Myocyte (in vitro differentiated cells): Measurements from ENCODE around the gene ZNF497. TPM values are rescaled to one million over a fixed set of nuclear protein-coding genes. Genes with fewer than 3 reads are reported as not detected.
"Not testable (repeated sequence)": the region's sequence is repeated elsewhere in the genome, so short reads cannot be mapped to it uniquely, and the experiment has no call there.

Experiments used
- DNase-seq: peaks from one replicate; pipeline ENCODE4 v3.0.0-alpha.2; 2012; ENCODE audit warnings: low read depth
- total RNA-seq: library from RNA; depleted of rRNA; stranded (reverse); fragments of >200 nt; gene quantifications from 2 replicates; pipeline ENCODE4 v1.2.3, GENCODE V29; 2014

The ZNF497 gene
- total RNA-seq, 1 donor from 2014 or later, result 1.7 TPM

DNA sequence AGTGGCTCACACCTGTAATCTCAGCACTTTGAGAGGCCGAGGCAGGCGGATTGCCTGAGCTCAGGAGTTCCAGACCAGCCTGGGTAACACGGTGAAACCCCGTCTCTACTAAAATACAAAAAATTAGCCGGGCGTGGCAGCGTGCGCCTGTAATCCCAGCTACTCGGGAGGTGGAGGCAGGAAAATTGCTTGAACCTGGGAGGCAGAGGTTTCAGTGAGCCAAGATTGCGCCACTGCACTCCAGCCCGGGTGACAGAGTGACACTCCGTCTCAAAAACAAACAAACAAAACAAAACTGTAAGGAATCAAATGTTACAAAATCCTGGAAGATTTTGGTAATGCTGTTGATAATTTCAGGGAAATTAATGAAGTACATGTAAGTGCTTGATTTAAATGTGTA, 14.5 kb downstream of the ZNF497 start:
- not testable (repeated sequence) for DNase-seq

DNA sequence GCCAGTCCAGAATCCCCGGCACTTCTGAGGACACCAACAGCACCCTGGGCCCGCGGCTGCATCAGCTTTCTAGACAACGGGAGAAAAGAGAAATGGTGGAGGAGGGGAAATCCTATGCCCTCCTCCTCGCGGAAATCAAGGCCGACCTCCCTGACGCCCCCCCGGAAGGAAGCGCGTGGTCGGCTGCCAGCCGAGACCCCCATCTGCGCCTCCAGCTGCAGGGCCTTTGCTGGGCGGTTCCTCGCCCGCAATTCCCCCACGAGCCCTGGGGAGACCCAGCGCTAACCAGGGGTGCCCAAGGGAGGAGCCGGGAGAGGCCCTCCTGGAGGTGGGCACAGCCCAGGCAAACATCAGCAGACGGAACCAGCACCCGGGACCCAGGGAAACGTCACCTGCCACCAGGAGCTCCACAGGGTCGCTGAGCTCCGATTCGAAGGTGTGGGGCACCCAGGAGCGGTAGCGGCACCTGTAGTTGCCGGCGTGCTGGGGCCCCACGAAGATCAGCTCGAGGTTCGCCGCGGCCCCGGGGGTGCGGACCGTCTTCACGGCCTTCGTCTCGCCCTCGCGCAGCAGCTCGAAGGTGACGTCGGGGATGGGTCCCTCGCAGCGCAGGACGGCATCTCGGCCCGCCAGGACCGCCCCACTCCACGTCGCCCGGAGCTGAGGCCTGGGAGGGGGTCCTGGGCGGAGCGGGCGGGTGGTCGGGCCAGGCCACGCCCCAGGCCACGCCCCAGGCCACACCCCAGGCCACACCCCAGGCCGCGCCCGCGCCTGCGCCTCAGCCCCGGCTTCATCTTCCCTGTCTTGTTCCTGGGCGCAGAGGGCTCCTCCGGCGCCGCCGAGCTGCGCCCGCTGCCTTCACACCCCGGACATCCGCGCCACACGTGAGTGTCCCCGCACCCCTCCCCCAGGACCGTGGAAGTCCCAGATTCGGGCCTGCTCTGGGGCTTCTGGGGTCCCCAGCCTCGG, 15.3 kb downstream of the ZNF497 start:
- DNase-seq, result peak; percentile 77

DNA sequence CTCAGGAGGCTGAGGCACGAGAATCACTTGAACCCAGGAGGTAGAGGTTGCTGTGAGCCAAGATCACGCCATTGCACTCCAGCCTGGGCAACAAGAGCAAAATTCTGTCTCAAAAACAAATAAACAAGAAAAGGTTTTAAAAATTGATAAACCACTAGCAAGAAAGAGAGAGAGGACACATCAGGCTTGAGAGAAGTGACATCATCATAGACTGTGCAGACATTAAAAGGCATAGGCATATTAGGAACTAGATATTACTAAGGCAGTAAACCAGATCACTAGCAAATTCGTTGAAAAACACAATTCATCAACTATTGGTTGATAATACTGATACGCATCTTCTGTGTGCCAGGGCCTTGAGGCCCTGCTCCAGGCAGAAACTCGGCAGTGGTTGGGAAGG, 17.0 kb downstream of the ZNF497 start:
- no peak for DNase-seq

DNA sequence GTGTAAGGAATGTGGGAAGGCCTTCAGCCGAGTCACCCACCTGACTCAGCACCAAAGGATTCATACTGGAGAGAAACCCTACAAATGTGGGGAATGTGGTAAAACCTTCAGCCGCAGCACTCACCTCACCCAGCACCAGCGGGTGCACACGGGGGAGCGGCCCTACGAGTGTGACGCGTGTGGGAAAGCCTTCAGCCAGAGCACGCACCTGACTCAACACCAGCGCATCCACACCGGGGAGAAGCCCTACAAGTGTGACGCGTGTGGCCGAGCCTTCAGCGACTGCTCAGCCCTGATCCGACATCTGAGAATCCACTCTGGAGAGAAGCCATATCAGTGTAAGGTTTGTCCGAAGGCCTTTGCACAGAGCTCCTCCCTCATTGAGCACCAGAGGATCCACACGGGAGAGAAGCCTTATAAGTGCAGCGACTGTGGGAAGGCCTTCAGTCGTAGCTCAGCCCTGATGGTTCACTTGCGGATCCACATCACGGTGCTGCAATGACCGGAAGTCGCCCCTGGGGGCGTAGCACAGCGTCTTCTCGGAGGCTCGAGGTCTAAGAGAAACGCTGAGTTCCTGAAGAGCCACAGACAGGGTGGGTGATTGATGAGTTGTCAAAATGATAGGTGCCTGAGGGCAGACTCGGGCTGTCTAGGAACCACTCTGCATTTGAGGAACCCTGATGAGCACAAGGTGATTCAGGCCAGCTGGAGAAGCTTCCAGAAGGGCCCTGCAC, 23.6 kb downstream of the ZNF497 start:
- no peak for DNase-seq

DNA sequence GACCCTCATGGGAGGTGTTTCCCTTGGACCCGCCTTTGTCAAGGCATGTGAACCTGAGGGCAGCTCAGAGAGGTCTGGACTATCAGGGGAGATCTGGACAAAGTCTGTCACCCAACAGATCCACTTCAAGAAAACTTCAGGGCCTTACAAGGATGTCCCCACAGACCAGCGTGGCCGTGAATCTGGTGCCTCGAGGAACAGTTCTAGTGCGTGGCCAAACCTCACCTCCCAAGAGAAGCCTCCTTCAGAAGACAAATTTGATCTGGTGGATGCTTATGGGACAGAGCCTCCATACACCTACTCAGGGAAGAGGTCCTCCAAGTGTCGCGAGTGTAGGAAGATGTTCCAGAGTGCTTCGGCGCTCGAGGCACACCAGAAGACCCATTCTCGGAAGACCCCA, 24.2 kb downstream of the ZNF497 start:
- DNase-seq, result no peak

DNA sequence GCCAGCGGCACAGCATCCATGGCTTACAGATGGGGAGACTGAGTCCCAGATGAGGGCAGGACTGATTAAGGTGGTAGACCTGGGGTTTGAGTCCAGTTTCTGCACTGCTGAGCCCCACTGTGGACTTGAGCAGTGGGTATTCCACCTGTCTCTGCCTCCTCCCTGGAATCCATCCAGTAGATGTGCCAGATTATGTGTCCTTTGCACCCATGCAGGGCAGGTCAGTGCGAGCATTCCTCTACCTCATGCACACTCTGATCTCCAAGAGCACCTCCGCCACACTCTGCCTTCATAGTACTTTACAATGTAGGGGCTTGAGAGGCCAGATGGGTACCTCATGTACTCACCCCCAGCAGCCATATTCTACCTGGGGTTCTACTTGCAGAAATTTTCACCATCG, 25.7 kb downstream of the ZNF497 start:
- no peak for DNase-seq

DNA sequence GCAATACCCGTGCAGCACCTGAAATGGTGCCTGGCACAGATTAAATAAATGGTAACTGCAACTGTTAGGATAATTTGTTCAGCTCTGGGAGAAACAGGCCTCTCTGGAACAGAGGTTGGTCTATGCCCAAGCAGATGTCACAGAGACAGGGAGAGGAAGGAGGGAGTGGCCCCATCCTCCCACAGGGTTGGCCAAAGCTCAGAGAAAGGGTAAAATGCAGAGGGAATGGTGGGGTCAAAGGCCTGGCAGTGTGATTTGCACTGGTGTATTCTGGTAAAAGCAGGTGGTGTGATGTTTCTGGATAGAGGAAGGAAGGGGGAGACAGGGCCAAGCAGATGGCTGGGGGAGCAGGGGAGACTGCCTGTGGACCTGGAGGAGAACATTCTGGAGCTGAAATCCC, 26.3 kb downstream of the ZNF497 start:
- no peak for DNase-seq

DNA sequence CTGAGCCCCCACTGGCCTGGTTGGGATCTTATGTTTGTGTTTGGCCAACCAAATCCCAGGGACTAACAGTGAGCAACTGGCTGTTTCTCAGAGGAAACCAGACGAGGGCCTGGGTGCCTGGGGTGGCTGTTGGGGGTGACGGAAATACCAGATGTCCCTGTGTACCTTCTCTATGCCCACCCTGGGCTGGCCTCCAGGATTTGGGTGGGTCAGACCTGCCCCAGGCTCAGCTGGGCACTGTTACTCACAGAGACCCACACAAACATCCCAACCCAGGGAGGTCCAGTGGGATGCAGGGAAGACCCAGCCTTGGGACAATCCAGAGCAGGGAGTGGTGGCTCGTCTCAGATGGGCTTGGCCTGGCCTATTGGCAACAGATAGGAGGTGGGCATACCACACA, 26.9 kb downstream of the ZNF497 start:
- DNase-seq, result no peak

DNA sequence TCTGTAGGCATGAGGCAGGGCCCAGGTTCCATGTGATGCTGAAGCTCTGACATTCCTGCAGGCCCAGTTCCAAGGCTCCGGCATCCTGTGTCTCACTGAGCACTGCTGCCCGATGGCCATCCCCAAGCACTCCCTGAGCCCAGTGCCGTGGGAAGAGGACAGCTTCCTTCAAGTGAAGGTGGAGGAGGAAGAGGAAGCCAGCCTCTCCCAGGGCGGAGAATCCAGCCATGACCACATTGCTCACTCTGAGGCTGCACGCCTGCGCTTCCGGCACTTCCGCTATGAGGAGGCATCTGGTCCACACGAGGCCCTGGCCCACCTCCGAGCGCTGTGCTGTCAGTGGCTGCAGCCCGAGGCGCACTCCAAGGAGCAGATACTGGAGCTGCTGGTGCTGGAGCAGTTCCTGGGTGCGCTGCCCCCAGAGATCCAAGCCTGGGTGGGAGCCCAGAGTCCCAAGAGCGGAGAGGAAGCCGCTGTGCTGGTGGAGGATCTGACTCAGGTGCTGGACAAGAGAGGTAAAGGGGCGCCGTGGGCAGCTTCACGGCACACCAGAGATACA, 27.8 kb downstream of the ZNF497 start:
- DNase-seq, result no peak

DNA sequence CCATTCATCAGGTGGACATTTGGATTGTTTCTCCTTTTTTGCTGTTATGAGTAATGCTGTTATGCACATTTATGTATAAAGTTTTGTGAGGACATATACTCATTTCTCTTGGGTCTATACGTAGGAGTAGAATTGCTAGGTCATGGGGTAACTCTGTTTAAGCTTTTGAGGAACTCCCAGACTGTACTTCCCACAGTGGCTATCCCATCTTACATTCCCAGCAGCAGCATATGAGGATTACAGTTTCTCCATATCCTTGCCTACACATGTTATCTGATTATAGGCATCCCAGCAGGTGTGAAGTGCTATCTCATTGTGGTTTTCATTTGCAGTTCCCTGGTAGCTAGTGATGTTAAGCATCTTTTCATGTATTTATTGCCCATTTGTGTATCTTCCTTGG, 29.9 kb downstream of the ZNF497 start:
- no peak for DNase-seq

DNA sequence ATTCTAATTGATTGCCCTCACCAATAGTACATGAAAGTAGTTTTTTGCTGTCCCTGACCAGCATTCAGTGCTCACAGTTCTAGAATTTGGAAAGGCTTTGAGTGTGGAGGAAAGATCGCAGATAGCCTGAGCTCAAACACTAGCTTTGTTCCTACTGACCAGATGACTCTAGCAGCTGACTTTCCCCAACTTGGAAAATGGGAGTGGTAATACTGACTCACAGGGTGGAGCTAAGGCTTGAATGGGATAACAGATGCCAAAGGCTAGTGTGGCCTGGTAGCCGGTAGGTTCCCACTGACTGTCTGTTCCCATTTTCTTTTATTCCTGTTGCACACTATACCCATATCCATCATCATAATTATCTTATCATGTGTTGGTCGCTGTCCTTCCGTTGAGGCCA, 32.1 kb downstream of the ZNF497 start:
- DNase-seq, result peak; percentile 97

DNA sequence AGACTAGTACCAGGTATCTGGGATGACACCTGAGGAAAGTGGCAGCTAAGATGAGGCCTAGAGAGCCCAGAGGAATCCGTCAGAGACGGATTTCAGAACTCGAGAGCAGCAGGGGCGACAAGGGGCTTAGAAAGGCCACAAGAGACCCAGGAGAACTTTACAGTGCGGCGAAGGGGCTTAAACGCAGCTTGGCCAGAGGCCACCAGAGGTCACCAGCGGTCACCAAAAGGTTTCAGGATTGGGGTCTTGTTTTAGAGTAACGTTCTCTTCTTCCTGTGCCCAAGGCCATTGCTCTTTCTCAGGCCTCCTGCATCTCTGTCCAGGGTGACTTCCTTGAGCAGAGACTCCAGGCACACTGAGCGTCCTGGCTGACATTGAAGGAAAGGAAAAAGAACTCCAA, 33.6 kb downstream of the ZNF497 start:
- DNase-seq, result no peak

DNA sequence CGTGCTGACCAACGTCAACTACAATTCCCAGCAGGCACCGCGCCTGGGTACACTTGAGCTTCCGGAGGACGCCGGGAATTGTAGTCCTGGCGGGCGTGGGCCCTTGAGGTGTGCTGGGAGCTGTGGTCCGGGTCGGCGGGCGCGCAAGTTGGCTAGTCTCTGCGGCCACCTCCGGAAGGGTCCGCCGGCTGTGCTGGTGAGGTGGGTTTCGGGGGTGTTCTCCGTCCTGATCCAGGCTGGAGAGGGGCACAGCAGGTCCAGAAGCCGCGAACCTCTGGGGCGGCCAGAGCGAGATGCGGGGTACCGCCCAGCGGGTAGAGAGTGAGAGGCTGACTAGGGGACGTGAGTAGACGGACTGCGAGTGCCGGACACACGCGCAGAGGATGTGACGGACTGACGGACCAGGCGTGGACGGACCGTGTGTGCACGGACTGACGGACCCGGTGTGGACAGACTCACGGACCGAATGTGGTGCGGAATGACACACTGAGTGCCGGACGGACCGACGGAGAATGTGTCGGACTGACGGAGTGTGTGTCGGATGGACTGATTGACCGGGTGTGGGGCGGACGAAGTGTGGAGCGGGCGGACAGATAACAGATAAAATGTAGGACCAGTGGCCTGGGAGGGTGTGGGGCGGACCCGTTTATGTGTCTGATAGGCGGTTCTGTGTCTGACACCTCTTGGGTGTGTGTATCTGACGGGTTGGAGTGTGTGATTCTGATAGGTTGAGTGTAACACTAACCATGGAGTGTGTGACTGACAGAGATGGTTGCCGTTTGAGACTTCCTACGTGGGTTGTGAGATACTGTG, 35.4 kb downstream of the ZNF497 start, which contains the start of gene ZSCAN22:
ZSCAN22 (plus strand) TSS at position 81 of the 813 bp plus-strand sequence. CDS start 7,809 bp downstream, outside the sequence.
- peak; percentile 98 for DNase-seq

DNA sequence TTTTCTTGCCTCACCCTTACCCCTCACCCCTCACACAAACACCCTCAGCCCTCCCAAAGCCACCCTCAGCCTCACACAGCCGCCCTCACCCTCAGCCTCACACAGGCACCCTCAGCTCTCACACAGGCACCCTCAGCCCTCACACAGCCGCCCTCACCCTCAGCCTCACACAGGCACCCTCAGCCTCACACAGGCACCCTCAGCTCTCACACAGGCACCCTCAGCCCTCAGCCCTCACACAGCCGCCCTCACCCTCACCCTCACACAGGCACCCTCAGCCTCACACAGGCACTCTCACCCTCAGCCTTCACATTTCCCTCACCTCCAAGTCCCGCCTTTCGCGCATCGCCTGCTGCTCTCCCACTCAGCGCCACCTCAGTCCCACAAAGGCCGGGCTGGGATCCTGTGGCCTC, 36.0 kb downstream of the ZNF497 start:
- no peak for DNase-seq

DNA sequence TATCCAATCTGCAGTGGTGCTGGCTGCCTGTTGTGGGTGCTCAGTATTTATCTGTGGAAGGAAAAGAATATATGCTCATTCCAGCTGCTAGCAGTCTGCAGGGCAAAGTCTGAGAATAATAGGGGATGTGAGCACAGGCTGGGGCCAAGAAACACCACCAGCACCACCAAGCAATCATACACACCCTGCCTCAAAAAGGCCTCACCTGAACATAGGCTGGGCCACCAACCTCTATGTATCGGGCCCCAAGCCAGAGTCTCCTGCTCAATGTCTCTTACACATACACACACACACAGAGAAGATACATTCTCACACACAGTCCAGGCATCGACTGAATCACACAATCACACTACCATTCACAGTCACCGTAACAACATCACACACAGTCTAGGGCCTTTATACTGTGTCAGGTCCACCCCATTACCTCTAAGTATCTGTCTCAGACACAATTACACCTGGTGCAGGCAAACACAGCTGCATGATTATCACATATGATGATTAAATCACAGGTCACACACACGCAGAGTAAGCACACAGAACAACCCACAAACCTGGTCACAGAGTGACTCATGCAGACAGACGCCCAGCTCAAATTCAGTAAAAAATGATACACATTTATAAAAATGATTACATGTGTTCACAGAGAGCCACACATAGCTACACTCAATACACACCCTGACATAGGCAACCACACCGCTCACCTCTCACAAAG, 37.1 kb downstream of the ZNF497 start:
- no peak for DNase-seq

DNA sequence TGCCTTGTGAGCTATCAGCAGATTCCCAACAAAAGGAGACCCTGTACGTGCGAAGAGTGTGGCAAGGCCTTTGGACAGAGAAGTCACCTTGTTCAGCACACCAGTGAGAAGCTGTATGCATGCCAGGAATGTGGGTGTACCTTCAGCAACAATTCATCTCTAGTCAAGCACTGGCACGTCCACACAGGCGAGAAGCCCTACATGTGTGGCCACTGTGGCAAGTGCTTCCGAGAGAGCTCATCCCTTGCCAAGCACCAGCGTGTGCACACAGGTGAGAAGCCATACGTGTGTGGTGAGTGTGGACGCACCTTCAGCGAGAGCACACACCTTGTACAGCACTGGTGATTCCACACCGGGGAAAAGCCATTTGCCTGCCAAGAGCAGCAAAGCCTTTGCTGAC, 43.3 kb downstream of the ZNF497 start:
- no peak for DNase-seq

DNA sequence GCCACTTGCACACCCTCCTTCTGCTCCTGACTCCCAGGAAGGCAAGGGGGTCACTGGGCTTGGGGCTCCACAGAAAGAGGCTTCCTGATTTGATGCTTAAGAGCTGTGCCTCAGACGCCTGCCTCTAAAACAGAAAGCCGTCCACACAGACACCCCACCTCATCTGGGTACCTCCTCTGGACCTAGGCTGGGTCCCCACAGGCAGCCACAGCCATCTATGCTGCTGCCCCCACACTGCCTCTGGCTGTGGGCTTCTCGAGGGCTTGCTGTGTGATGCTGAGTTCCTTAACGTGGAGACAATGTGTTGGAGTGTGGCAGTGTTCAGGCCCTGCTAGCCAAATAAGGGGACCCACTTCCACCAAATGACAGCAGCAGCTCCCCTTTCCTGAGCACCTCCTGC, 44.3 kb downstream of the ZNF497 start:
- no peak for DNase-seq

DNA sequence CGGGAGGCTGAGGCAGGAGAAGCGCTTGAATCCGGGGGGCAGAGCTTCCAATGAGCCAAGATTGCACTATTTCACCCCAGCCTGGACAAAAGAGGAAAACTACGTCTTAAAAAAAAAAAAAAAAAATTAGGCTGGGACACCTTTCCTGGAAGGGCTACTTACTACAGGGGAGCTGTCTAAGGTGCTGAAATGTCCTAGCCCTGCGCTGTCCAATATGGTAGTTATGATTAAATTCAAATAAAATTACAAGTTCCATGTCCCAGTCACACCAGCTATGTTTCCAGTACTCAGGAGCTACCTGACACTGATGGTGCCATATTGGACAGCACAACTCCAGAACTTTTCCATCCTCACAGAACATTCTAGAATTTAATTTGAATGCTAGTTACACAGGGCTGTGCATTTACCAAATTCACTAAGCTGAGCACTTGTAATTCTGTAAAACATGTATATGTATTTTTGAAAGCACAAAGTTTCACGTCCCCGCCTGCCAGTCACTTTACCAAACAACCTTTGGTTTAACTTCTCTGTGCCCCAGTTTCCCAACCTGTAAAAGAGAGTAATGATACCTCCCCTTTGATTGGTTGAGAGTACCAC, 45.0 kb downstream of the ZNF497 start:
- peak; percentile 64 for DNase-seq

DNA sequence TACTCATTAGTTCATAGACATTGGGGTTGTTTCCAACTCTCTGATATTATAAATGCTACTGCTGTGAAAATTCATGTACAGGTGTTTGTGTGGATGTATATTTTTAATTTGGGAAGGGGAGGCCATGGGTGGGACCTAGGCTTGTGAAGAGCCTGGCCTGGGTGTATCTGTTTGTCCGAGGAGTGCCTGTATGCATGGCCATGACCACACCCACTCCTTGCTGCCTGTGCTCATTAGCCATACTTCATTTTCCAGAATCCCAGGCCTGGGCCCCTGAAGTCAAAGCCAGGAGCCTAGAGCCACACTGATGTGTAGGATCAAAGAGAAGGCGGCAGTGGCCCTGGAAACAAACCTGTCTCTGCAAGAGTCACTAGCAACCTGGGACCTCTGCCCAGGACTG, 47.0 kb downstream of the ZNF497 start:
- DNase-seq, result no peak

DNA sequence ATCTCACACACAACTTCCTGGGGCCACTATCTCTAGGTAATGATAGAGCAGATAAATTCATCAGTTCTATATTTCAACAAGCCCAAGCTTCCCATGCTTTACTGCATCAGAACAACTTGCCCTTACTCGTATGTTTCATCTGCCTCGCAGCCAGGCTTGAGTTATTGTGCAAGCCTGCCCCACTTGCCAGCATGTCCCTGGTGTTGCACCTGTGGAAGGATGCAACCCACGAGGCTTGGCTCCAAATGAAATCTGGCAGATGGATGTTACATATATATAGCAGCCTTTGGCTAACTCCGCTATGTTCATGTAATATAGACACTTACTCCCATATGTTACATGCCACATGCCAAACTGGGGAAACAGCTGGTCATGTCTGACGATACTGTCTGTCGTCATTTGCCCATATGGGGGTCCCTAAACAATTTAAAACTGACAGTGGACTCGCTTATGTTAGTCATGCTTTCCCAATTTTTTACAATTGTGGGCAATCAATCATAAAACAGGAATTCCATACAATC, 51.1 kb downstream of the ZNF497 start:
- no peak for DNase-seq
